HG02763 (cell line): ENCODE results near the gene ADGRE3.

Experiments used
- ATAC-seq: cut with Tn5 transposase; IDR thresholded peaks from one replicate; pipeline ENCODE4 v1.9.1; 2021; ENCODE audit warnings: mild to moderate bottlenecking, moderate library complexity; ENCODE audit not compliant: unreplicated experiment

ADGRE3 gene, protein sequence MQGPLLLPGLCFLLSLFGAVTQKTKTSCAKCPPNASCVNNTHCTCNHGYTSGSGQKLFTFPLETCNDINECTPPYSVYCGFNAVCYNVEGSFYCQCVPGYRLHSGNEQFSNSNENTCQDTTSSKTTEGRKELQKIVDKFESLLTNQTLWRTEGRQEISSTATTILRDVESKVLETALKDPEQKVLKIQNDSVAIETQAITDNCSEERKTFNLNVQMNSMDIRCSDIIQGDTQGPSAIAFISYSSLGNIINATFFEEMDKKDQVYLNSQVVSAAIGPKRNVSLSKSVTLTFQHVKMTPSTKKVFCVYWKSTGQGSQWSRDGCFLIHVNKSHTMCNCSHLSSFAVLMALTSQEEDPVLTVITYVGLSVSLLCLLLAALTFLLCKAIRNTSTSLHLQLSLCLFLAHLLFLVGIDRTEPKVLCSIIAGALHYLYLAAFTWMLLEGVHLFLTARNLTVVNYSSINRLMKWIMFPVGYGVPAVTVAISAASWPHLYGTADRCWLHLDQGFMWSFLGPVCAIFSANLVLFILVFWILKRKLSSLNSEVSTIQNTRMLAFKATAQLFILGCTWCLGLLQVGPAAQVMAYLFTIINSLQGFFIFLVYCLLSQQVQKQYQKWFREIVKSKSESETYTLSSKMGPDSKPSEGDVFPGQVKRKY

DNA sequence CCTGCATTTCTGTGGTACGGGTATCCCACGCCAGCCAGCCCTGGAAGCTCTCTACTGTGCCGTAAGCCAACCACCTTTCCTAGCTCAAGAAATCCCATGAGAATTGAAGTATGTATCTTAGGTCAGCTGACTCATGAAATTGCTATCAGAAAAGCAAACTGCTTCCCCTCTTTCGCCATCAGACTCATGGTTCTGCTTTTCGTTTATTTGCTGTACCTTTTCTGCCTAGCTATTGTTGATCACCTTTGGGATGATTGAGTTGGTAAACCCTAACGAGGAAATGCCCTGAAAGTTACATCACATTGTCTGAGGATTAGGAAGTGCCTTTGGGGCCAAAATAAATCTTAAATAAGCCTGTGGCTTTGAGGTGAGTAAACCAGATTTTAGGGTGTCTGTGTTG is at the start of gene ADGRE3:
Gene ADGRE3 (minus strand): TSS at position 81 of the 400 bp plus-strand sequence. CDS start 74 bp downstream, at position 7.
- no peak for ATAC-seq

DNA sequence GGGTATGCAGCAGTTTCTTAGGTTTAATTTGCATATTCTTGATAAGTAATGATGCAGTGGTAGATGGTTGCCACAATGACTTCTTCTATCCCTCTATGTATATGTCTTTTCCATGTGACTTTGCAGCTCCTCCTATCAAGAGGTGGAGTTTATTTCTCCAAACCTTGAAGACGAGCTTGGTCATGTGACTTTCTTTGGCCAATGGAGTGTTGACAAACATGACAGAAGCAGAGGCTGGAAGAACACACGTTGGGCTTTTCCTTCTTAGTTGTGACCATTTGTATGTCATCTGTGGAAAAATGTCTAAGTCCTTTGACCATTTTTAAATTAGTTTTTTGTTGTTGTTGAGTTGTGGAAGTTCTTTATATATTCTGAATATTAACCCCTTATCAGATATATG is 47.5 kb upstream of the ADGRE3 start:
- no peak for ATAC-seq

DNA sequence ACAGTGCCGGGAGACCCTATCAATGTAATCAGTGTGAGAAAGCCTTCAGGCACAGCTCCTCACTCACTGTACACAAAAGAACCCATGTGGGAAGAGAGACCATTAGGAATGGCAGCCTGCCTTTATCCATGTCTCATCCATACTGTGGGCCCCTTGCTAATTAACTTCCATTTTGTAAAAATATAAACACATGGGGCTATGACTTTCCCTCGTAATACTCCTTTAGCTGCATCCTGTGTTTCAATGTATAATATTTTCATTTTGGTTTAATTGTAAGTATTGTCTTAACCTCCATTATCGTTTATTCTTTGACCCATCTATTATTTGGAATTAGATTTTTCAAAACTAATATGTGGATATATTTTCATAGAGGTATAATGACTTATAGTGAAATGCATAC is 44.5 kb upstream of the ADGRE3 start:
- no peak for ATAC-seq

DNA sequence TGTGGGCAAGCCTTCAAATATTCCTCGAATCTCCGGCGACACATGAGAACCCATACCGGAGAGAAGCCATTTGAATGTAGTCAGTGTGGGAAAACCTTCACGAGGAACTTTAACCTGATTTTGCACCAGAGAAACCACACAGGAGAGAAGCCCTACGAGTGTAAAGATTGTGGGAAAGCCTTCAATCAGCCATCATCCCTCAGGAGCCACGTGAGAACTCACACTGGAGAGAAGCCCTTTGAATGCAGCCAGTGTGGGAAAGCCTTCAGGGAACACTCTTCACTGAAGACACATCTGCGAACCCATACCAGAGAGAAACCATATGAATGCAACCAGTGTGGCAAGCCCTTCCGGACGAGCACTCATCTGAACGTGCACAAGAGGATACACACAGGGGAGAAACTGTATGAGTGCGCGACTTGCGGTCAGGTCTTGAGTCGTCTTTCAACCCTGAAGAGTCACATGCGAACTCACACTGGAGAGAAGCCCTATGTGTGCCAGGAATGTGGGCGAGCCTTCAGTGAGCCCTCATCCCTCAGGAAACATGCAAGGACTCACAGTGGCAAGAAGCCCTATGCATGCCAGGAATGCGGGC is 44.0 kb upstream of the ADGRE3 start:
- ATAC-seq, result no peak

DNA sequence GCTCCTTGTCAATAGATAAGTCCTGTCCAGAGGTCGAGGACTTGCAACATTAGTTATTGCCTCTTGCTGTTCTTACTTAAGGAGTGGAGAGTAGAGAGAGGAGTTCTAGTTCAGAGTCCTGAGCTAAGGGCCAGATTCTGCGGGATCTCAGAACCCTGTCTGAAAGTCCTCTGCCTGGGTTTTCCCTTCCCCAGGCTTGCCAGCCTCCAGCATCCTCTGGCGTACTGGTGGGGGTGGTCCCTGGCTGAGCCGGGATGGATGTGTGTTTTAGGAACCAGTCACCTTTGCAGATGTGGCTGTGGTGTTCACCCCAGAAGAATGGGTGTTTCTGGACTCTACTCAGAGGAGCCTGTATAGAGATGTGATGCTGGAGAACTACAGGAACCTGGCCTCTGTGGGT is 41.2 kb upstream of the ADGRE3 start:
- no peak for ATAC-seq

DNA sequence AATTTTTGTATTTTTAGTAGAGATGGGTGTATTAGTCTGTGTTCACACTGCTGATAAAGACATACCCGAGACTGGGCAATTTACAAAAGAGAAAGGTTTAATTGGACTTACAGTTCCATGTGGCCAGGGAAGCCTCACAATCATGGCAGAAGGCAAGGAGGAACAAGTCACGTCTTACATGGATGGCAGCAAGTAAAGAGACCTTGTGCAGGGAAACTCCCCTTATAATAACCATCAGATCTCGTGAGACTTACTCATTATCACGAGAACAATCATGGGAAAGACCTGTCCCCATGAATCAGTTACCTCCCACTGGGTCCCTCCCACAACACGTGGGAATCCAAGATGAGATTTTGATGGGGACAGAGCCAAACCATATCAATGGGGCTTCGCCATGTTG is 29.8 kb upstream of the ADGRE3 start:
- no peak for ATAC-seq

DNA sequence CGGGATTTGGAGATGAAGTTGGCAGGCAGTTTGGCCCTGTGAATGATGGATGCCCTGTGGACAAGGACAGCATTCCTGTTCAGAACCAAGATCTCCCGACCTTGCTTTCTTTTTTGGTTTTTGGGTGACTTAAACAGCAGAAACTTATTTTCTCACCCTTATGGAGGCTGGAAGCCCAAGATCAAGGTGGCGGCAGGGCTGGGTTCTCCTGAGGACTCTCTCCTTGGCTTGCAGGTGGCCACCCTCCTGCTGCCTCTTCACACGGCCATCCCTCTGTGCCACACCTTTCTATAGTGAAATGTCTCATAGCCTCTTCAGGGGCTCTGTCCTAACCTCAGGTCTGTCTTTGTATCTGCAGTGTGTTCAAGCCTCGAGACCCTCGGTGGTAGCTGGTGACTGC is 29.2 kb upstream of the ADGRE3 start:
- ATAC-seq, result no peak

DNA sequence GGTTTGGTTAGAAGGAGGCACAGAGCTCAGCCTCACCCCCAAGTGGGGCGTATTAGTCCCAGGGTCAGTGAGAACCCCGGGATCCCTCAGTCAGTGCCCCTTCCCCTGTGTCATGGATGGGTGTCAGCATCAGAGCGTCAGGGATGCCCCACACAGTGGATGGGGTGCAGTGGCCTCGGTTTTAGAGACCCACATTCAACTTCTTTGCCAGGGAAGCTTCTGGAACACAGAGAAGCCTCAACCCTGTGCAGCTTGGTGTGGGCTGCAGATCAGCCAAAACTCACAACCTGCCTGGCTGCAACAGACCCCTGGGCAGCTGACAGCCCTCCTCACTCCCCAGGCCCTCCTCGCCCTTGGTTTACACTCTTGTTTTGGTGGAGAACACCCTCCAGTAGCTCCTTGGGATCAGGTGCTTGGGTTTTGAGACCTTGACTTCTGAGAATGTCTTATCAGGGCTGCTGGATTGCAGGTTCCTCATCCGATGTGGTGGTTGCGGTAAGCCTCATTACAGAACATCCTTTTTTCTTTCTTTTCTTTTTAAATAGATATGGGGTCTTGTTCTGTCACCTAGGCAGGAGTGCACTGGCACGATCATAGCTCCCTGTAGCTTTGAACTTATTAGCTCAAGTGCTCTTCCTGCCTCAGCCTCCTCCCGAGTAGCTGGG is 26.2 kb upstream of the ADGRE3 start:
- no peak for ATAC-seq

DNA sequence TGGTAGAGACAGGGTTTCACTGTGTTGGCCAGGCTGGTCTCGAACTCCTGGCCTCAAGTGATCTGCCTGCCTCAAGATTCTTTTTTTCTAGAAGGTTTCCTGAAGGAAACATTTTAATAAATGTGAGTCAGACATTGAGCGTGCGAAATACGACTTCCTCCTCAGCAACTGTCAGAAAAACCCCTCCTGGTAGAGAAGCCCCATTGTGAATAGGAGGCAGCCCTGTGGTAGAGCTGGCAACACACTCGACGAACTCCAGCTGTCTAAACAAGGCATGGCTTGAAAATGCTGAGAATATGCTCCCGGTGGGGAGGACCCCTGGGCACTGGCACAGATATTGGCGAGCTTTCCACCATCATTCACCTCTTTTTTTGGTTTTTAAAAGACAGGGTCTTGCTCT is 25.0 kb upstream of the ADGRE3 start:
- no peak for ATAC-seq

DNA sequence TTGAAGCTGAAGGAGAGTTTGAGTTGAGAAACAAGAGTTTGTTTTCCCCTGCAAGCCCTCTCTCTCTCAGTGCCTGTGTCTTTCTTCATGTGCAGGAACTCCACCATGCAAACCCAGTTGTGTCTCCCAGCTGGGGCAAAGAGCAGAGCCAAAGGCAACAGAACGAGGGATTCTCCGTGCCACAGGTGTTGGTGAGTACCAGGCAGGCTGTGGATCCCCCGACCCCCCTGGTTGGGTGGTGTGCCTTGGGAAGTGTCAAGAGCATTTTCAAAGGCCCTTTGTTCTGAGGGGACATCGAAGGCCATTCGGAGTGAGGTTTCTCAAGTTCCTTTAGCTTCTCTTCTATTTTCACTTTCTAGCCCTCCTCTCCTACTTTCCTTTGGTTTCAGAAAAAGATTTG is 20.8 kb upstream of the ADGRE3 start:
- no peak for ATAC-seq

DNA sequence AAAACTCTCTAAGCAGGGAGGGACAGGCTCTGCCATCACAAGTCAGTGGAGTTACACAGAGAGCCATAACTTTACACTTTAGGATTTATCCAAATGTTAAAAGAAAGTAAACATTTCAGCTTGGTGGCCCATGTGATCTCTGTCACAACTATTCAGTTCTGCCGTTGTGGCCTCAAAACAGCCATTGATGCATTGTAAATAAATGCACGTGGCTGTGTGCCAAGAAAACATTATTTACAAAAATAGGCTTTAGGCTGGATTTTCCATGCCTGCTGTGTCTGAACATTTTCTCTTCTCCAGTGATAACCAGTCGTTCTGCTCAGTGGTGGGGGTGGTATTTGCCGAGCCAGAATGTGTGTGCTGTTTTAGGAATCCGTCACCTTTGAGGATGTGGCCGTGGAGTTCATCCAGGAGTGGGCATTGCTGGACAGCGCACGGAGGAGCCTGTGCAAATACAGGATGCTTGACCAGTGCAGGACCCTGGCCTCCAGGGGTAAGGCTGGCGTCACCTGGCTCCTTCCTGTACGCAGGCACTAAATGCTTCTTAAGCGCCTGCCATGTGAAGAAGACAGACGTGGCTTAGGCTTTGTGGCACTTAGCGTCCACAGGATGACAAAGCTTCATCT is 20.1 kb upstream of the ADGRE3 start:
- ATAC-seq, result no peak

DNA sequence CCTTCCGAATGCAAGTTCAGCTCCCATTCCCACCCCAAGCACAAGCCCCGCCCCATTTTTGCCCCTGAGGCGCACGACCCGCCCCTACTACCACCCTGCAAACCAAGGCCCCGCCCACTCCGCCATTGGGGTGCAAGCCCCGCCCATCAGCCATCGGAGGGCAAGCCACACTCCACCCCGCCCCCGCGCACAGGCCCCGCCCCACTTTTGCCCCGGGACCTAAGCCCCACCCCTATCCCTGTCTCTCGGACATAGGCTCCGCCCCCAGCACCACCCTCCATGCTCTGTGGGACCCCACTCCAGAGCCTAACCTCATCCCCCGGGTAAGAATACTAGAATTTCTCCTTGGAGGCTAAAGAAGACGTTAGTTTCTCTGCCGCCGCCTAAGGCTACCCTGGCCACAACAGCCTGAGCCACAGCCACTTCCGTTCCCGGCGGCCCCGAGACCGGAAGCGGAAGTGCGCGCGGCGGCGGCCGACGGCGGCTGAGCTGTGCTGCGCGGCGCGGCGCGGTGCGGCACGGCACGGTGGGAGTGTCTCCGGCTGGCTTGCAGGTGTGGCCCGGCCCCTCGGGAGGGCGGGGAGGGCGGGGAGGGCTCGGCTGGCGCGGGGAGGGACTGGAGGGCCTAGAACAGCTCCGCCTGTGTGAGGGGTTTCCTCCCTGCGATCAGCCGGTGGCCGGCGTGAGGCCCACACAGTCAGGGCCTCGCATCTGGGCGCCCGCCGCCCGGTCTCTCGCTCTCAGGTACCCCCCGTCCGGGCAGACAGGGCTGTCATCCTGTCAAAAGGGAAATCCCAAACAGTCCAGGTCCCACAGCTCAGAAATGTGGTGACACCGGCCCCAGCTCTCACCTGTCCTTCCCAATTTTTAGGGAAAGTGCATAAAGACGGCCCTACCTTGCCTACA is 15.2 kb upstream of the ADGRE3 start, which contains the start of gene ZNF333:
Gene ZNF333 (plus strand): TSS at position 451 of the 906 bp plus-strand sequence. CDS start 3,444 bp downstream, outside the sequence.
- peak; percentile 94 for ATAC-seq

DNA sequence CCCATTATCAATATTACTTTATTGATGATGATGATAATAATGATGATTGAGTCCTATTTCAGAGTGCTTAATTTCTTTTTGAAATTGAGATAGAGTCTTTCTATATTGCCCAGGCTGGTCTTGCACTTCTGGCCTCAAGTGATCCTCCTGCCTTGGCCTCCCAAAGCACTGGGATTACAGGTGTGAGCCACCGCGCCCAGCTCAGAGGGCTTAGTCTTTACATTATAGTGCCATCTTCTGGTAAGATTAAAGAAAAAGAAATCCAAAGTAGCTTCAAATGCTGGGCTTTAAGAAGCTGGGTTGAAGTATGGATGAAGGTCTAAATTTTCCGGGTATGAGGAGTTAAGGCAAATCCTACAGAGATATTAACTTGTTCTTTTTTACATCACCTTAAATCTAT is 11.8 kb upstream of the ADGRE3 start:
- ATAC-seq, result no peak

DNA sequence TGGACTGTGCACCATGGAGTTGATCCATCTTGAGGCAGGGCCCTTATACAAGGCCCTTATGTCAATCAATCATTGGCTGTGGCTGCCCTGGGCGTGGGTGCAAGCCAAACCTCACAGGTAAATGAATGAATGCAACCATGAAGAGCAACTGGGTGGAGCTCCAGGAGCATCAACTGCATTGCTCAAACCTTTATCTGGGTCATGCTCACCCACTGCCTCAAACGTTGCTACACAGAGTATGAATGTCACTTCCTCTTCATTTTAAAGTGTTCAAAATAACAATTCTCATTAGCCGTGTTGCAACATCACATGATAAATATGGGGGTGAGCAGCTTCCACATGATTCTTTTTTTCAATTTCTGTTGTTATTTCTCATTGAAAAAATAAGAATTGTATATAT is 8.8 kb upstream of the ADGRE3 start:
- ATAC-seq, result no peak

DNA sequence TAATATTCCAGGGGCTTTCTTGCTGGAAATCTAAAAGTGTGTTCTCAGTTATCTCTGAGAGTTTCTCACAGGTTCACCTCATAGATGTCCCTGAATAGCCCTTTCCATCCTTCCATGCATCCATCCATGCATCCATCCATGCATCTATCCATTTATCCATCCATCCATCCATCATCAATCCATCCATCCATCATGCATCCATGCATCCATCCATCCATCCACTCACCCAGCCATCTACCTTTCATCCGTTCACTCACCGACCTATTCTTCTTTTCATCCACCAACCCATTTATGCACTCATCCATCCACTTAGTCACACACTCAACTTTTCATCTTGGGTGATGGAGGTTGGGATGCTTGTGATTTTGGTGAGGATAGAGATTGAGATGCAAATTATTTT is 7.4 kb upstream of the ADGRE3 start:
- no peak for ATAC-seq

DNA sequence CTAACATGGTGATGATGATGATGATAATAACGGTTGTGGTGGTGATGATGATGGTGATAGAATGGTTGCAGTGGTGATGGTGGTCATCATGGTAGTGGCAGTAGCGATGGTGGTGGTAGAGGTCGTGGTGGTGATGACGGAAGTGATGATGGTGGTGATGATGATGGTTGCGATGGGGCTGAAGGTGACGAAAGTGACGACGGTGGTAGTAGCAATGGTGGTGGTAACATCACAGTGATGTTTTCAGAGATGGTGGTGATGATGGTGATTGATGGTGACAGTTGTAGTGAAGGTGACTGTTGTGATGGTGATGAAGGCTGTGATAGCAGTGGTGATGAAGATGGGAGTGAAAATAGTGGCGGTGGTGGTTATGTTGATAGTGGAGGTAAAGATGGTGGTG is 3.6 kb upstream of the ADGRE3 start:
- ATAC-seq, result no peak

DNA sequence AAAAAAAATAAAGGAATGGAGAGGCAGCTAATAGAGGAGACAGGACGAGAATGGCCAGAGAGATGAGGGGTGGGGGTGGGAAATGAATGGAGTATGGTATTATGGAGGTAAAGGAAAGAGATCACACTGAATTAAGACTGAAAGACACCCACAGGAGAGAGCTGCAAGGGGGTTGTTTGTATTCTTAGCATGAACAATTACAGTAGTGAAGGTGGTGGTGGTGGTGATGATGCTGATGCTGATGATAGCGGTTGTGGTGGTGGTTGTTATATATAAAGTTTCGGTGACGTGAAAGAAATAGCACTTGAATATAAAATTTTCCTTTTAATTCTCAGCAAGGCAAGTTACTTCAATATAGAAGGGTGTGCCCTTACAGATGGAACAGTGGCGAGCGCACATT is 2.8 kb upstream of the ADGRE3 start:
- no peak for ATAC-seq

DNA sequence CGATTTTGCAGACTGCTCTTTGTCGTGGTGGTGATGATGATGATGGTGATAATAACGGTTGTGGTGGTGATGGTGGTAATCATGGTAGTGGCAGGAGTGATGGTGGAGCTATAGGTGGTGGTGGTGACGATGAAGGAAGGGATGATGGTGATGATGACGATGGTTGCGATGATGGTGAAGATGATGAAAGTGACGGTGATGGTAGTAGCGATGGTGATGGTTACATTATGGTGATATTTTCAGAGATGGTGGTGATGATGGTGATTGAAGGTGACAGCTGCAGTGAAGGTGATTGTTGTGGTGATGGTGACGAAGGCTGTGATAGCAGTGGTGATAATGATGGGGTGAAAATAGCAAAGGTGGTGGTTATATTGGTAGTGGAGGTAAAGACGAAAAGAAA is 2.1 kb upstream of the ADGRE3 start:
- no peak for ATAC-seq

DNA sequence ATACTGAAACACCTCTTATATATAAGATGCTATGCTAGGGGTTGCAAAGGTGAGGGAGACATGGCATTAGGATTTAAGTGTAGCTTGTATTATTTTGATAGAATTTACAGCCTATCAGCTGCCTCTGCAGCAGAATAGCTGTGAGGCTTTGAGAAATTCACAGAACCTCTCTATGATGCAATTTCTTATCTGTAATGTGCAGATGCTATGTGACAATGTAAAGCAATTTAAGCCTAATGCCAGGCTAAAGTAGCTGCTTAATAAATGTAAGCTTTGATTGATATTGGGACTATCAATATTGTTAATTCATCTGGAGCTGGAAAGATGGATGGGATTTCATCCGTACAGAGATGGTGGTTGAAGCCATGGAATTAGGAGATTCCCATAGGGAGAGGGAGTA is 1.6 kb downstream of the ADGRE3 start:
- ATAC-seq, result no peak
